ENCODE results near the gene VWC2L.

The VWC2L gene

GRCh38 chr2:214578442-214578841 lies 167.6 kb downstream of the VWC2L start:
- Histone ChIP-seq H3K27me3 (ENCODE audit: control insufficient read depth, insufficient read depth, low read length) (no peaks in the 10 kb centered on the region), H3K4me3 (ENCODE audit: low read length) (no peak overlapping the region), H3K36me3 (ENCODE audit: control insufficient read depth, insufficient read depth, low read length) (no peaks in the 10 kb centered on the region), H3K4me1 (ENCODE audit: control insufficient read depth, insufficient read depth, low read length) (no peaks in the 10 kb centered on the region), H3K9me3 (ENCODE audit: control insufficient read depth, insufficient read depth, low read length) (no peaks in the 10 kb centered on the region), H3K27ac (ENCODE audit: low read length) (no peak overlapping the region)
- no peak for DNase-seq (ENCODE audit: low read depth, low spot score)
- WGBS (ENCODE audit: insufficient coverage, insufficient read length) = no CpG with 5 or more reads among the region's 4 CpGs

- H3K4me3 ChIP-seq (ENCODE audit: low read length) = no peak overlapping the region
- H3K27me3 ChIP-seq (ENCODE audit: control insufficient read depth, insufficient read depth, low read length) = no peaks in the 10 kb centered on the region
- WGBS (ENCODE audit: insufficient coverage, insufficient read length) = no CpG with 5 or more reads among the region's 6 CpGs
- no peaks in the 10 kb centered on the region for H3K36me3 ChIP-seq (ENCODE audit: control insufficient read depth, insufficient read depth, low read length)
- DNase-seq (ENCODE audit: low read depth, low spot score) = no peak
- H3K9me3 ChIP-seq (ENCODE audit: control insufficient read depth, insufficient read depth, low read length) = no peaks in the 10 kb centered on the region
- no peaks in the 10 kb centered on the region for H3K4me1 ChIP-seq (ENCODE audit: control insufficient read depth, insufficient read depth, low read length)
- no peak overlapping the region for H3K27ac ChIP-seq (ENCODE audit: low read length)
Measured at GRCh38 chr2:214579035-214579434, 168.2 kb downstream of the VWC2L start.

GRCh38 chr2:214587442-214587841 lies 176.6 kb downstream of the VWC2L start:
- DNase-seq (ENCODE audit: low read depth, low spot score) = peak; percentile 41
- Histone ChIP-seq H3K4me3 (ENCODE audit: low read length) (no peak overlapping the region), H3K9me3 (ENCODE audit: control insufficient read depth, insufficient read depth, low read length) (no peaks in the 10 kb centered on the region), H3K27me3 (ENCODE audit: control insufficient read depth, insufficient read depth, low read length) (peaks cover 3% of the 10 kb centered on the region; the same call in 1 of the 2 replicates), H3K4me1 (ENCODE audit: control insufficient read depth, insufficient read depth, low read length) (no peaks in the 10 kb centered on the region), H3K36me3 (ENCODE audit: control insufficient read depth, insufficient read depth, low read length) (no peaks in the 10 kb centered on the region), H3K27ac (ENCODE audit: low read length) (no peak overlapping the region)
- WGBS (ENCODE audit: insufficient coverage, insufficient read length) = no CpG with 5 or more reads among the region's 3 CpGs

GRCh38 chr2:214591366-214591765 lies 180.5 kb downstream of the VWC2L start:
- H3K4me3 ChIP-seq (ENCODE audit: low read length) = no peak overlapping the region
- H3K27ac ChIP-seq (ENCODE audit: low read length) = no peak overlapping the region
- WGBS (ENCODE audit: insufficient coverage, insufficient read length) = no CpG with 5 or more reads among the region's 1 CpG
- H3K4me1 ChIP-seq (ENCODE audit: control insufficient read depth, insufficient read depth, low read length) = no peaks in the 10 kb centered on the region
- H3K9me3 ChIP-seq (ENCODE audit: control insufficient read depth, insufficient read depth, low read length) = no peaks in the 10 kb centered on the region
- H3K27me3 ChIP-seq (ENCODE audit: control insufficient read depth, insufficient read depth, low read length) = peaks cover 5% of the 10 kb centered on the region; the same call in 1 of the 2 replicates
- no peak for DNase-seq (ENCODE audit: low read depth, low spot score)
- H3K36me3 ChIP-seq (ENCODE audit: control insufficient read depth, insufficient read depth, low read length) = no peaks in the 10 kb centered on the region

GRCh38 chr2:214592011-214592410 lies 181.2 kb downstream of the VWC2L start:
- H3K4me1 ChIP-seq (ENCODE audit: control insufficient read depth, insufficient read depth, low read length) = no peaks in the 10 kb centered on the region
- H3K27ac ChIP-seq (ENCODE audit: low read length) = no peak overlapping the region
- no peaks in the 10 kb centered on the region for H3K9me3 ChIP-seq (ENCODE audit: control insufficient read depth, insufficient read depth, low read length)
- H3K4me3 ChIP-seq (ENCODE audit: low read length) = no peak overlapping the region
- no CpG with 5 or more reads among the region's 4 CpGs for WGBS (ENCODE audit: insufficient coverage, insufficient read length)
- no peaks in the 10 kb centered on the region for H3K36me3 ChIP-seq (ENCODE audit: control insufficient read depth, insufficient read depth, low read length)
- no peak for DNase-seq (ENCODE audit: low read depth, low spot score)
- peaks cover 5% of the 10 kb centered on the region; the same call in 1 of the 2 replicates for H3K27me3 ChIP-seq (ENCODE audit: control insufficient read depth, insufficient read depth, low read length)

GRCh38 chr2:214593727-214594126 lies 182.9 kb downstream of the VWC2L start:
- DNase-seq (ENCODE audit: low read depth, low spot score) = peak; percentile 22
- no peaks in the 10 kb centered on the region for H3K9me3 ChIP-seq (ENCODE audit: control insufficient read depth, insufficient read depth, low read length)
- H3K27ac ChIP-seq (ENCODE audit: low read length) = no peak overlapping the region
- H3K27me3 ChIP-seq (ENCODE audit: control insufficient read depth, insufficient read depth, low read length) = peaks cover 7% of the 10 kb centered on the region; the same call in 1 of the 2 replicates
- no peak overlapping the region for H3K4me3 ChIP-seq (ENCODE audit: low read length)
- no peaks in the 10 kb centered on the region for H3K36me3 ChIP-seq (ENCODE audit: control insufficient read depth, insufficient read depth, low read length)
- no peaks in the 10 kb centered on the region for H3K4me1 ChIP-seq (ENCODE audit: control insufficient read depth, insufficient read depth, low read length)
- no CpG with 5 or more reads among the region's 1 CpG for WGBS (ENCODE audit: insufficient coverage, insufficient read length)

- H3K27ac ChIP-seq (ENCODE audit: low read length) = no peak overlapping the region
- no peak overlapping the region for H3K4me3 ChIP-seq (ENCODE audit: low read length)
- H3K27me3 ChIP-seq (ENCODE audit: control insufficient read depth, insufficient read depth, low read length) = peaks cover 2% of the 10 kb centered on the region; the same call in 1 of the 2 replicates
- H3K4me1 ChIP-seq (ENCODE audit: control insufficient read depth, insufficient read depth, low read length) = no peaks in the 10 kb centered on the region
- no peaks in the 10 kb centered on the region for H3K36me3 ChIP-seq (ENCODE audit: control insufficient read depth, insufficient read depth, low read length)
- DNase-seq (ENCODE audit: low read depth, low spot score) = no peak
- no peaks in the 10 kb centered on the region for H3K9me3 ChIP-seq (ENCODE audit: control insufficient read depth, insufficient read depth, low read length)
- no CpG with 5 or more reads among the region's 2 CpGs for WGBS (ENCODE audit: insufficient coverage, insufficient read length)
Measured at GRCh38 chr2:214601852-214602633, 191.2 kb downstream of the VWC2L start.

- no peak overlapping the region for H3K27ac ChIP-seq (ENCODE audit: low read length)
- H3K4me1 ChIP-seq (ENCODE audit: control insufficient read depth, insufficient read depth, low read length) = no peaks in the 10 kb centered on the region
- no peak overlapping the region for H3K4me3 ChIP-seq (ENCODE audit: low read length)
- no peaks in the 10 kb centered on the region for H3K36me3 ChIP-seq (ENCODE audit: control insufficient read depth, insufficient read depth, low read length)
- DNase-seq (ENCODE audit: low read depth, low spot score) = no peak
- no CpG with 5 or more reads among the region's 5 CpGs for WGBS (ENCODE audit: insufficient coverage, insufficient read length)
- H3K27me3 ChIP-seq (ENCODE audit: control insufficient read depth, insufficient read depth, low read length) = no peaks in the 10 kb centered on the region
- H3K9me3 ChIP-seq (ENCODE audit: control insufficient read depth, insufficient read depth, low read length) = no peaks in the 10 kb centered on the region
Measured at GRCh38 chr2:214604861-214605260, 194.0 kb downstream of the VWC2L start.

GRCh38 chr2:214607051-214607450 lies 196.2 kb downstream of the VWC2L start:
- H3K27ac ChIP-seq (ENCODE audit: low read length) = no peak overlapping the region
- no peaks in the 10 kb centered on the region for H3K4me1 ChIP-seq (ENCODE audit: control insufficient read depth, insufficient read depth, low read length)
- WGBS (ENCODE audit: insufficient coverage, insufficient read length) = no CpG with 5 or more reads among the region's 4 CpGs
- no peak overlapping the region for H3K4me3 ChIP-seq (ENCODE audit: low read length)
- no peaks in the 10 kb centered on the region for H3K27me3 ChIP-seq (ENCODE audit: control insufficient read depth, insufficient read depth, low read length)
- H3K9me3 ChIP-seq (ENCODE audit: control insufficient read depth, insufficient read depth, low read length) = no peaks in the 10 kb centered on the region
- no peaks in the 10 kb centered on the region for H3K36me3 ChIP-seq (ENCODE audit: control insufficient read depth, insufficient read depth, low read length)
- DNase-seq (ENCODE audit: low read depth, low spot score) = no peak

- H3K27ac ChIP-seq (ENCODE audit: low read length) = no peak overlapping the region
- H3K27me3 ChIP-seq (ENCODE audit: control insufficient read depth, insufficient read depth, low read length) = no peaks in the 10 kb centered on the region
- WGBS (ENCODE audit: insufficient coverage, insufficient read length) = no CpG with 5 or more reads among the region's 1 CpG
- H3K4me3 ChIP-seq (ENCODE audit: low read length) = no peak overlapping the region
- H3K36me3 ChIP-seq (ENCODE audit: control insufficient read depth, insufficient read depth, low read length) = no peaks in the 10 kb centered on the region
- no peak for DNase-seq (ENCODE audit: low read depth, low spot score)
- no peaks in the 10 kb centered on the region for H3K9me3 ChIP-seq (ENCODE audit: control insufficient read depth, insufficient read depth, low read length)
- no peaks in the 10 kb centered on the region for H3K4me1 ChIP-seq (ENCODE audit: control insufficient read depth, insufficient read depth, low read length)
Measured at GRCh38 chr2:214611015-214611414, 200.2 kb downstream of the VWC2L start.
